Transverse colon (tissue), 4 donors: ENCODE measurements around the gene MTTP. TPM values are rescaled to one million over a fixed set of nuclear protein-coding genes. Genes with fewer than 3 reads are reported as not detected.

Experiments used
- DNase-seq: peaks from one replicate; pipeline ENCODE4 v3.0.0-alpha.2; 2019
- H3K27ac ChIP-seq, 4 donors: fragments of 200-600 bp; sonication (generic); 2 replicates each; pipeline ENCODE4 v1.5.1; 2016 to 2018; ENCODE audit warnings: inconsistent platforms in 4 of 4
- H3K27me3 ChIP-seq: fragments of 200-600 bp; sonication (generic); 2 replicates; pipeline ENCODE4 v1.5.1; 2017; ENCODE audit warnings: inconsistent platforms
- H3K36me3 ChIP-seq, 4 donors: fragments of 200-600 bp; sonication (generic); 2 replicates each; pipeline ENCODE4 v1.5.1; 2017 to 2019; ENCODE audit warnings: inconsistent platforms in 4 of 4
- H3K4me1 ChIP-seq, 4 donors: fragments of 200-600 bp; sonication (generic); 2 replicates each; pipeline ENCODE4 v1.5.1; 2017 to 2020; ENCODE audit warnings: inconsistent platforms in 4 of 4
- H3K4me3 ChIP-seq, 4 donors: fragments of 200-600 bp; sonication (generic); 1 replicate in 1 of 4; 2 replicates in 3 of 4; pipeline versions ENCODE4 v1.5.1 to v1.6.1; 2017 to 2019; ENCODE audit warnings: inconsistent platforms in 4 of 4
- H3K9me3 ChIP-seq, 2 donors: fragments of 200-600 bp; sonication (generic); 2 replicates each; pipeline ENCODE4 v1.5.1; 2017 to 2019; ENCODE audit warnings: inconsistent platforms in 2 of 2
- EP300 ChIP-seq: sonication (generic); formaldehyde crosslinking; IDR thresholded peaks from one replicate; pipeline ENCODE4 v1.6.1; 2017; ENCODE audit warnings: antibody characterized with exemption, low read depth
- POLR2A ChIP-seq: fragments of 450-650 bp; IDR thresholded peaks from one replicate; pipeline ENCODE4 v1.6.1; 2016; ENCODE audit warnings: antibody characterized with exemption, mild to moderate bottlenecking, moderate library complexity
- POLR2AphosphoS5 ChIP-seq, 3 donors: sonication (generic); formaldehyde crosslinking; IDR thresholded peaks; one replicate each; pipeline ENCODE4 v1.6.1; 2016; ENCODE audit warnings: antibody characterized with exemption in 3 of 3
- WGBS, 2 donors: methylation state at CpG; one replicate each; pipeline ENCODE4 v1.1.5; 2018; ENCODE audit warnings: low coverage in 1 of 2; 5-methylcytosine and 5-hydroxymethylcytosine counted together
- in situ Hi-C, 4 donors: fragments of 200-750 bp; cut with MboI; loops; one replicate each; pipeline versions ENCODE4 v1.15.0 to v1.15.1; 2017; ENCODE audit warnings: low sequenced_read_pairs in 3 of 4, low pct_ligation_motif_present in 1 of 4, low pct_unique_long_range_greater_than_20kb in 1 of 4
- intact Hi-C: fragments of 100-400 bp; cut with DNase I; formaldehyde crosslinking; loops from one replicate; pipeline ENCODE4 v1.15.1; 2023; ENCODE audit warnings: low total_unique reads
- total RNA-seq, 4 donors: library from RNA; depleted of rRNA; stranded (reverse); fragments of >200 nt; gene quantifications; one replicate each; pipeline ENCODE4 v1.1.0, GENCODE V29; 2016
- TF ChIP-seq, protein P1 (sequence below), 5 experiments: fragments of 200-600 bp in 3 of 5; fragments of 450-650 bp in 2 of 5; sonication (generic) in 3 of 5; IDR thresholded peaks; 1 replicate in 2 of 5; 2 replicates in 3 of 5; pipeline ENCODE4 v1.5.1; 2016 to 2017; ENCODE audit warnings: antibody characterized with exemption in 5 of 5, inconsistent platforms in 3 of 5, mild to moderate bottlenecking in 2 of 5, moderate library complexity in 1 of 5

MTTP gene
- total RNA-seq, 4 donors from 2014 or later, result 0.41 TPM; not detected in 3

DNA sequence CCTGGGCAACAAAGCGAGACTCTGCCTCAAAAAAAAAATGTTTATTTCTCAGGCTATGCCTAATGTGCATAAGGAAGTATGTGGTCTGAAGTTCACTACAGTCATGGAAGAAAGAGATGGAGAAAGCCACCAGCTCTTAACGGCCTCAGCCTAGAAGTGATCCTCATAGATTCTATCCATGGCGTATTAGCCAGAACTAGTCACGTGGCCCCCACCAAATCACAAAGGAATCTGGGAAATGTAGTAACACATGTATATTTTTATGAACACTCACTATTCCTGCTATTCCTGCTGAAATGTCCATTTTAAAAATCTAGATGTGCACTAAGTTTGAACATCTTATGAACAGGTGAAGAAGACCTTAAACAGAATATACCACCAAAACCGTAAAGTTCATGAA, 33.8 kb downstream of the MTTP start:
- no peaks in the 10 kb centered on the region for H3K27me3 ChIP-seq
- no peak for TF ChIP-seq POLR2A
- no peak for TF ChIP-seq EP300
- TF ChIP-seq, protein P1, sequence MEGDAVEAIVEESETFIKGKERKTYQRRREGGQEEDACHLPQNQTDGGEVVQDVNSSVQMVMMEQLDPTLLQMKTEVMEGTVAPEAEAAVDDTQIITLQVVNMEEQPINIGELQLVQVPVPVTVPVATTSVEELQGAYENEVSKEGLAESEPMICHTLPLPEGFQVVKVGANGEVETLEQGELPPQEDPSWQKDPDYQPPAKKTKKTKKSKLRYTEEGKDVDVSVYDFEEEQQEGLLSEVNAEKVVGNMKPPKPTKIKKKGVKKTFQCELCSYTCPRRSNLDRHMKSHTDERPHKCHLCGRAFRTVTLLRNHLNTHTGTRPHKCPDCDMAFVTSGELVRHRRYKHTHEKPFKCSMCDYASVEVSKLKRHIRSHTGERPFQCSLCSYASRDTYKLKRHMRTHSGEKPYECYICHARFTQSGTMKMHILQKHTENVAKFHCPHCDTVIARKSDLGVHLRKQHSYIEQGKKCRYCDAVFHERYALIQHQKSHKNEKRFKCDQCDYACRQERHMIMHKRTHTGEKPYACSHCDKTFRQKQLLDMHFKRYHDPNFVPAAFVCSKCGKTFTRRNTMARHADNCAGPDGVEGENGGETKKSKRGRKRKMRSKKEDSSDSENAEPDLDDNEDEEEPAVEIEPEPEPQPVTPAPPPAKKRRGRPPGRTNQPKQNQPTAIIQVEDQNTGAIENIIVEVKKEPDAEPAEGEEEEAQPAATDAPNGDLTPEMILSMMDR (IDR thresholded peaks at IDR 0.05), result no peak
- no peak for TF ChIP-seq POLR2AphosphoS5 (IDR thresholded peaks at IDR 0.05)
- intact Hi-C loops (no loop called here), in situ Hi-C loops (no loop called here)
- H3K9me3 ChIP-seq, result no peaks in the 10 kb centered on the region
- DNase-seq, result no peak
- H3K4me3 ChIP-seq, result no peak overlapping the region
- no peaks in the 10 kb centered on the region for H3K36me3 ChIP-seq
- no peaks in the 10 kb centered on the region for H3K4me1 ChIP-seq
- 73 to 80% methylated on average over 3 to 5 of the region's 5 CpGs for WGBS, 2 donors
- H3K27ac ChIP-seq, result no peak overlapping the region

DNA sequence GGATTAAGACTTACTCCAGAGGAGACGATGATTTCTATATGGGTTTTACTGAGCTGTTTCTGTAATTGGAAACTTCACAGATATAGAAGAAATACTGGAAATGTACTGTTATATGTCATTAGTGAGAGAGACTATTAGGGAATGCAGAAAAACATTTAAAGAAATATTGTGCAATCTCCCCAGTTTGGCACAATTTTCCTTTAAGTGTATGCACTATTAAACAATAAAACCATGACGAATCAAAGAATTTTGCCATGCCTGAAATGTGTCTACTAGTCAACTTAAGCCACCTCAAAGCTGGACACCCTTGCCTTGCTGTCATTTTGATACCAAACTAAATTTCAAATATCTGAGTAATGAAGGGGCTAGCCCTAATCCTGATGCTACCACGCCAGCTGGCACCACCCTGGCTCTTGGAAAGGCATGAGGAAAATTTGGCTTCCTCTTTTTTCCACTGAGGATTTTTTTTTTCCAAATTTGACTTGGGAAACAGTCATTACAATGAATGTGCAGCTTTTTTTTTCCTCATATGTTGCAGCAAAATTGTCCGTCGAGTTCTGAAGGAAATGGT, 36.1 kb downstream of the MTTP start:
- Histone ChIP-seq H3K9me3 (no peaks in the 10 kb centered on the region), H3K27me3 (no peaks in the 10 kb centered on the region), H3K4me1 (peaks cover 0 to 3% (median 0%) of the 10 kb centered on the region in 4 donors), H3K4me3 (no peak overlapping the region), H3K27ac (no peak overlapping the region), H3K36me3 (no peaks in the 10 kb centered on the region)
- DNase-seq, result no peak
- TF ChIP-seq, protein P1 (IDR thresholded peaks at IDR 0.05), result no peak
- TF ChIP-seq EP300, result no peak
- TF ChIP-seq POLR2AphosphoS5 (IDR thresholded peaks at IDR 0.05), result no peak
- TF ChIP-seq POLR2A, result no peak
- in situ Hi-C loops, result no loop called here
- 77 to 79% methylated on average over 4 to 5 of the region's 5 CpGs for WGBS, 2 donors
- intact Hi-C loops, result no loop called here

DNA sequence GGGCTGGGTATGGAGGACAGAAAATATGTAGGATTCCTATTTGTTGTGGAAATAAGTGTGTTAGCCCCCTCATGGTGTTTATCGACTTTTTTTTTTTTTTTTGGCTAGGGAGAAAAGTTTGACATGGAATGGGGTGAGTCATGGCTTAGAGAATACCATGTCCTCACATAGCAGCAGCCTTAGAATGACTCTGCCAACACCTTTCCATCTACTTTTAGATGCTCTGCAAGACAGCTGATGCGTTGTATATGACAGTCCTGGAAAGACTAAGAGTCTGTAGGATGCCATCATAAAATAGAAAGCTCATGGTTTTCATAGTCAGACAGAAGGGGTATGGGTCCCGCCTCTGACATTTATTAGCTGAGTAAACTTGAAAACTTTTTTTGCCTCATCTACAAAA, 37.7 kb downstream of the MTTP start:
- DNase-seq, result no peak
- in situ Hi-C loops, result no loop called here
- no peaks in the 10 kb centered on the region for H3K27me3 ChIP-seq
- WGBS, 2 donors, result 66 to 73% methylated on average over 3 of the region's 3 CpGs
- intact Hi-C loops, result no loop called here
- no peak overlapping the region for H3K27ac ChIP-seq
- no peak overlapping the region for H3K4me3 ChIP-seq
- TF ChIP-seq EP300 (no peak), POLR2AphosphoS5 (IDR thresholded peaks at IDR 0.05) (no peak), POLR2A (no peak)
- TF ChIP-seq, protein P1 (IDR thresholded peaks at IDR 0.05), result no peak
- H3K4me1 ChIP-seq, result peaks cover 0 to 3% (median 0%) of the 10 kb centered on the region in 4 donors
- no peaks in the 10 kb centered on the region for H3K36me3 ChIP-seq
- no peaks in the 10 kb centered on the region for H3K9me3 ChIP-seq

DNA sequence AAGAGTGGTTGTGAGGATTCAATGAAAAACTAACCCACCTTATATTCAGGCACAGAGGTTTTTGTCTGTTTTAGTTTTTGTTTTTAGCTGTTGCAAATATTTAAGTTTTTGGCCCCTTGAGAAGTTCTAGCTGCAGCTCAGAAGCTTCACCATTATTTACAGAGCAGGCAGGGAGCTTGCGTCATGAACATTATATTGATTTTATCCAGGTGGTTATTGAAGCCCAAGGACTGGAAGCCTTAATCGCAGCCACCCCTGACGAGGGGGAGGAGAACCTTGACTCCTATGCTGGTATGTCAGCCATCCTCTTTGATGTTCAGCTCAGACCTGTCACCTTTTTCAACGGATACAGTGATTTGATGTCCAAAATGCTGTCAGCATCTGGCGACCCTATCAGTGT, 38.1 kb downstream of the MTTP start:
- H3K27ac ChIP-seq, result no peak overlapping the region
- H3K36me3 ChIP-seq, result no peaks in the 10 kb centered on the region
- H3K9me3 ChIP-seq, result no peaks in the 10 kb centered on the region
- H3K4me1 ChIP-seq, result peaks cover 0 to 3% (median 0%) of the 10 kb centered on the region in 4 donors
- in situ Hi-C loops, result no loop called here
- intact Hi-C loops, result no loop called here
- no peak for DNase-seq
- whole genome bisulfite sequencing, 2 donors, result 51 to 71% methylated on average over 5 of the region's 5 CpGs
- H3K27me3 ChIP-seq, result no peaks in the 10 kb centered on the region
- H3K4me3 ChIP-seq, result no peak overlapping the region
- no peak for TF ChIP-seq EP300
- TF ChIP-seq POLR2A, result no peak
- TF ChIP-seq, protein P1 (IDR thresholded peaks at IDR 0.05), result no peak
- no peak for TF ChIP-seq POLR2AphosphoS5 (IDR thresholded peaks at IDR 0.05)
